ENCODE data around the gene TMC4. TPM values are rescaled to one million over a fixed set of nuclear protein-coding genes. Genes with fewer than 3 reads are reported as not detected.
A peak's percentile ranks its signal among the peaks of the same experiment; 100 is the strongest.

The TMC4 gene
- total RNA-seq, 1 donor from 2014 or later = 23.2 TPM

DNA sequence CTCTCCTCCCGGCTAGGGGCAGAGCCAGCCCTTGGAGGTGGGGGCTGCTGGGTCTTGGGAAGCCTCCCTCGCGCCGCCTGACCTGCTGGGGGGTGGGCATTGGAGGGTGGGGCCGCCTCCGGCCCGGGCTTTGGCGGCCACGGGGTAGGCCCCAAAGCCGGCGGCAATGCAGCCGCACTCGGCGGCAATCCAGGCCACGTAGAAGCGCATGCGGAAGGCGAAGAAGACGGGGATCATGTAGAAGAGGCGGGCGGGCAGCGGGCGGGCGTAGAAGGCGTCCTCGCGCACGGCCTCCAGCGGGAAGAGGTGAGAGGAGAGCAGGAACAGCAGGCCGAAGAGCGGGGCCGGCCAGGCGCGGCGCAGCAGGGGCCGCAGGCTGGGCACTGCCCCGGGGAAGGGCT, 7.7 kb upstream of the TMC4 start:
- H3K36me3 ChIP-seq (ENCODE audit: control insufficient read depth, insufficient read depth, low read length) = peaks cover 18% of the 10 kb centered on the region
- H3K4me3 ChIP-seq (ENCODE audit: low read depth, low read length) = no peak overlapping the region
- no peaks in the 10 kb centered on the region for H3K27me3 ChIP-seq (ENCODE audit: control insufficient read depth, insufficient read depth, low read length)
- no peak for FAIRE-seq
- DNase-seq (ENCODE audit: low read depth) = no peak
- TF ChIP-seq, protein P1, sequence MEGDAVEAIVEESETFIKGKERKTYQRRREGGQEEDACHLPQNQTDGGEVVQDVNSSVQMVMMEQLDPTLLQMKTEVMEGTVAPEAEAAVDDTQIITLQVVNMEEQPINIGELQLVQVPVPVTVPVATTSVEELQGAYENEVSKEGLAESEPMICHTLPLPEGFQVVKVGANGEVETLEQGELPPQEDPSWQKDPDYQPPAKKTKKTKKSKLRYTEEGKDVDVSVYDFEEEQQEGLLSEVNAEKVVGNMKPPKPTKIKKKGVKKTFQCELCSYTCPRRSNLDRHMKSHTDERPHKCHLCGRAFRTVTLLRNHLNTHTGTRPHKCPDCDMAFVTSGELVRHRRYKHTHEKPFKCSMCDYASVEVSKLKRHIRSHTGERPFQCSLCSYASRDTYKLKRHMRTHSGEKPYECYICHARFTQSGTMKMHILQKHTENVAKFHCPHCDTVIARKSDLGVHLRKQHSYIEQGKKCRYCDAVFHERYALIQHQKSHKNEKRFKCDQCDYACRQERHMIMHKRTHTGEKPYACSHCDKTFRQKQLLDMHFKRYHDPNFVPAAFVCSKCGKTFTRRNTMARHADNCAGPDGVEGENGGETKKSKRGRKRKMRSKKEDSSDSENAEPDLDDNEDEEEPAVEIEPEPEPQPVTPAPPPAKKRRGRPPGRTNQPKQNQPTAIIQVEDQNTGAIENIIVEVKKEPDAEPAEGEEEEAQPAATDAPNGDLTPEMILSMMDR (IDR thresholded peaks at IDR 0.05; ENCODE audit: insufficient read depth, low read length, severe bottlenecking) = no peak

DNA sequence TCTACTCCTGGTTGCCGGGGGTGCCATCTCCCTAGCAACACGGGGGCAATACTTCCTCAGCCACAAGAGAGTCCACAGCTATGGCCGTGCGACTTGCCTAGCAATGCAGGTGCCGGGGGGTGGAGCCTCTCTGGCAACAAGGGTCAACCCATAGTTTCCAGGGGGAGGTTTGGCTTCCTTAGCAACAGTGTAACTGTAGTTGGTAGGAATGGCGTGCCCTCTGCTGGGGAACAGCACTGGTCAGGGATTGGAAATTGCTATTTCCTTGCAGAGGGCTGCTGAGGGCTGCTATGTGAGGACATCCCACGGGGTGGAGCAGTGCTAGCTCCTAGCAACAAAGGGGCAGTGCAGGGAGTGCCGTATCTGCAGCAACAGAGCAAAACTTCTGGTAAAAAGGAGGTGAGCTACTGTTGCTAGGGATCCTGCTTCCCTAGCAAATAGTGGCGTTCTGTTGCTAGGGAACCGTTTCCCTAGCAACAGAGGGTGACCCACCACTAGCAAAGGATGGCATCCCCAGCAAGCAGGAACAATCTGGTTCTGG, 7.0 kb upstream of the TMC4 start:
- Histone ChIP-seq H3K36me3 (ENCODE audit: control insufficient read depth, insufficient read depth, low read length) (peaks cover 16% of the 10 kb centered on the region), H3K4me3 (ENCODE audit: low read depth, low read length) (no peak overlapping the region), H3K27me3 (ENCODE audit: control insufficient read depth, insufficient read depth, low read length) (no peaks in the 10 kb centered on the region)
- DNase-seq (ENCODE audit: low read depth) = peak; percentile 58
- FAIRE-seq = peak; percentile 62
- TF ChIP-seq, protein P1 (IDR thresholded peaks at IDR 0.05; ENCODE audit: insufficient read depth, low read length, severe bottlenecking) = peak; percentile 42

DNA sequence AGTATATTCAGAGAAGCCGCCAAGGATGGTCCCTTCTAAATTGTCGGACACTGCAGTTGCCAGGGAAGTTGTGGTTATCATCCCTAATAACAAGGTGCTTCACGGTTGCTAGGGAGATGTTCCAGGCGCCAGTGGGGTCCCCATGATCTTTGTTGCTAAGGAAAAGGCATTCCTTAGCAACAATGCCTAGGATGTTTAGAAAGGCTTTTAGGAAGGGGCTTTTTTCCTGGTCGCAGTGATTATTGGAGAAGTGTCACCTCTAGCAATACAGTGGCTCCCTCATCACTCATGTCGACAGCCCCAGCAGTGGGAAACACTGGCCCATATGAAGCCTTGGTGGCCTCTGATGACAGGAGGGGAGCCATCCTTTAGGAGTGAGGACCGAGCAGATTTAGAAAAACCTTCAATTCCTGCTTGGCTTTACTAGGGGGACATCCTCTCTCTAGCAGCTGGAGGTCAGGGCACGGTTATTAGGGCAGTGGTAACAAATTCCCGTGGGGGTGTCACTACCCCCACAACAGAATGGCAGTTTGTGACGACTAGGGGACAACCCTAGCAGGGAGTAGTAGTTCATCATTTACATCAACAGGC, 6.4 kb upstream of the TMC4 start:
- H3K27me3 ChIP-seq (ENCODE audit: control insufficient read depth, insufficient read depth, low read length) = no peaks in the 10 kb centered on the region
- peaks cover 16% of the 10 kb centered on the region for H3K36me3 ChIP-seq (ENCODE audit: control insufficient read depth, insufficient read depth, low read length)
- FAIRE-seq (no peak), DNase-seq (ENCODE audit: low read depth) (no peak)
- no peak overlapping the region for H3K4me3 ChIP-seq (ENCODE audit: low read depth, low read length)
- TF ChIP-seq, protein P1 (IDR thresholded peaks at IDR 0.05; ENCODE audit: insufficient read depth, low read length, severe bottlenecking) = no peak

DNA sequence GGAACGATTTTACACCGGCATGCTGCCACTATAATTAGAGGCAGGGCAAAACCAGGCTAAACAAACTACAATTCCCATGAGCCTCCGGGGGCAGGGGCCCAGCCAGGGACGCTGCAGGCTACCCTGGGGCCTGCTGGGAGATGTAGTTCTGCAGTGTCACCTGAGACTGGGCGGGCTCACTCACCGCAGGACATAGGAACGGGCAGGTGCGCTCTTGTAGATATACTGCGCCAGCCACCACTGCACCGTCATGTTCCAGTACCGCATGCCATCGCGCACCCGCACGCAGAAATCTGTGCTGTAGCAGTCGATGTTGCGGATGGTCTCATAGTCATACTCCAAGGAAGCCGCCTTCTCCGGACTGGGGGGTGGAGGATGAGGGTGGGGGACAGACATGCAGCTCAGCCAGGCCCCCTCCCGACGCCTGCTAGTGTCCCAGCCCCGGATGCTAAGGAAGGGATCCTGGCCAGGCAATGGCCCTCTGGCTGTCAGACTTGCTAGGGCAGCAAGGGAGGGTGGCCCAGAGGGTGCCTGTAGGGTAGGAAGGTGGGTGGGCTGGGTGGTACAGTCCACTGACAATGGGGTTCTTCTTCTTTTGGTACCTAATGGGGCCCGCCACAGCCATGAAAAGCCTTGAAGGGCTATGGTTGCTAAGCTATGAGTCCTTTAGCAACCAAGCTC, 5.8 kb upstream of the TMC4 start:
- FAIRE-seq = peak; percentile 50
- H3K4me3 ChIP-seq (ENCODE audit: low read depth, low read length) = no peak overlapping the region
- peaks cover 16% of the 10 kb centered on the region for H3K36me3 ChIP-seq (ENCODE audit: control insufficient read depth, insufficient read depth, low read length)
- H3K27me3 ChIP-seq (ENCODE audit: control insufficient read depth, insufficient read depth, low read length) = no peaks in the 10 kb centered on the region
- TF ChIP-seq, protein P1 (IDR thresholded peaks at IDR 0.05; ENCODE audit: insufficient read depth, low read length, severe bottlenecking) = no peak
- no peak for DNase-seq (ENCODE audit: low read depth)

DNA sequence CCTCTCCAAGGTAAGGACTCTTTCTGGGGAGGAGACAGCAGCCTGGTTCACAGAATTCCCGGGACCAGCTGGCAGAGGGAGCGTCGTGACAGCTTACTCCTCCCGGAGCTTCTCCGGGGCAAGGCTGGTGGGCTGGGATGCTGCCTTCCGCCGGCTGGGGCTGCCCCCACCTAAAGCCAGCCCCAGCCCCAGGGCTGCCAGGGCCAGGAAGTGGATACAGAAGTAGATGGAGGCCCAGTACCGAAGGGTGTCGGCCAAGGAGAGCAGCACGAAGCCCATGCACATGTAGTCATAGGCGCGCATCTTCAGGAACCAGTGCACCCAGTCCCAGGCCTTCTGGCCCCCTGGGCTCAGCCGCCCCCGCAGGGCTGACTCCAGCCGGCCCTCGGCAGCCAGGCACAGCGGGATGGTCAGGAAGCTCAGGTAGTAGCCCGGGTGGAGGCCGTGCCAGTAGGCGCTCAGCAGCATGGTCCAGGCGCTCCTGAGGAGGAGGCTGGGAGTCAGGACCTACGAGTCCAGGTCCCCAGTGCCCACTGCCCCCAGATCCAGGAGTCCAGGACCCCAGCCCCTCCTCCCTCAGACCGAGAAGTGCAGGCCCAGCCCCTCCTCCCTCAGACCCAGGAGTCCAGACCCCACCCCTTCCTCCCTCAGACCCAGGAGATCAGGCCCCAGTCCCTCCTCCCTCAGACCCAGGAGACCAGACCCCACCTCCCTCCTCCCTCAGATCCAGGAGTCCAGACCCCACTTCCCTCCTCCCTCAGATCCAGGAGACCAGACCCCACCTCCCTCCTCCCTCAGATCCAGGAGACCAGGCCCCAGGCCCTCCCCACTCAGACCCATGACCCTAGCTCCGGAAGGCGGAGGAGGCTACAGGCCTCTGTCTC, 1.2 kb upstream of the TMC4 start:
- TF ChIP-seq, protein P1 (IDR thresholded peaks at IDR 0.05; ENCODE audit: insufficient read depth, low read length, severe bottlenecking) = no peak
- Histone ChIP-seq H3K4me3 (ENCODE audit: low read depth, low read length) (no peak overlapping the region), H3K27me3 (ENCODE audit: control insufficient read depth, insufficient read depth, low read length) (no peaks in the 10 kb centered on the region), H3K36me3 (ENCODE audit: control insufficient read depth, insufficient read depth, low read length) (peaks cover 6% of the 10 kb centered on the region)
- FAIRE-seq = no peak
- no peak for DNase-seq (ENCODE audit: low read depth)

Measured in bronchial epithelial cell (primary cell).